Measurements from ENCODE around the gene RIMBP2.

DNA sequence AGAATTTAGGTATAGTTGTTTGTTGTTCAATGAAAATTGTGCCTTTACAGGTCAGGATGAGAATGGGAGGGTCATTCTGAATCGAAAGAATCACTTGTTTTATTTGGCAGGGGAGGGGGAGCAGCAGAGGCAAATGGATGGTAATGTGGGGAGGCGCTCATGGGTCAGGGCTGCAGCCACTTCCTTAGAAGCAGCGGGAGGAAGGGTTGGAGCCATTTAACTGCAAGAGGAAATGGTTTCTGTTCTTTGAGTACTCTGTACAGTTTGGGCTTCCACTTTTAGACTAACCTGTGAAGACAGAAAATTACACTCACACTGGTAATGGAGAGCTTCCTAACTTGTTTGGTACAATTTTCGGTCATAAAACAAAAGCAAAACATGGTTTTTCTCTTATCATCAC lies 321.2 kb downstream of the RIMBP2 start:
- TF ChIP-seq STAT1 (IDR thresholded peaks at IDR 0.05; ENCODE audit: unreplicated experiment) = no peak
- TF ChIP-seq, protein P1, sequence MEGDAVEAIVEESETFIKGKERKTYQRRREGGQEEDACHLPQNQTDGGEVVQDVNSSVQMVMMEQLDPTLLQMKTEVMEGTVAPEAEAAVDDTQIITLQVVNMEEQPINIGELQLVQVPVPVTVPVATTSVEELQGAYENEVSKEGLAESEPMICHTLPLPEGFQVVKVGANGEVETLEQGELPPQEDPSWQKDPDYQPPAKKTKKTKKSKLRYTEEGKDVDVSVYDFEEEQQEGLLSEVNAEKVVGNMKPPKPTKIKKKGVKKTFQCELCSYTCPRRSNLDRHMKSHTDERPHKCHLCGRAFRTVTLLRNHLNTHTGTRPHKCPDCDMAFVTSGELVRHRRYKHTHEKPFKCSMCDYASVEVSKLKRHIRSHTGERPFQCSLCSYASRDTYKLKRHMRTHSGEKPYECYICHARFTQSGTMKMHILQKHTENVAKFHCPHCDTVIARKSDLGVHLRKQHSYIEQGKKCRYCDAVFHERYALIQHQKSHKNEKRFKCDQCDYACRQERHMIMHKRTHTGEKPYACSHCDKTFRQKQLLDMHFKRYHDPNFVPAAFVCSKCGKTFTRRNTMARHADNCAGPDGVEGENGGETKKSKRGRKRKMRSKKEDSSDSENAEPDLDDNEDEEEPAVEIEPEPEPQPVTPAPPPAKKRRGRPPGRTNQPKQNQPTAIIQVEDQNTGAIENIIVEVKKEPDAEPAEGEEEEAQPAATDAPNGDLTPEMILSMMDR (conservative IDR thresholded peaks at IDR 0.05; ENCODE audit: low read depth in 2 of 2) = no peak
- no peak for TF ChIP-seq EZH2phosphoT487 (IDR thresholded peaks at IDR 0.05; ENCODE audit: unreplicated experiment)
- TF ChIP-seq EZH2 (IDR thresholded peaks at IDR 0.05; ENCODE audit: low read depth, unreplicated experiment) = no peak
- TF ChIP-seq, protein P2, sequence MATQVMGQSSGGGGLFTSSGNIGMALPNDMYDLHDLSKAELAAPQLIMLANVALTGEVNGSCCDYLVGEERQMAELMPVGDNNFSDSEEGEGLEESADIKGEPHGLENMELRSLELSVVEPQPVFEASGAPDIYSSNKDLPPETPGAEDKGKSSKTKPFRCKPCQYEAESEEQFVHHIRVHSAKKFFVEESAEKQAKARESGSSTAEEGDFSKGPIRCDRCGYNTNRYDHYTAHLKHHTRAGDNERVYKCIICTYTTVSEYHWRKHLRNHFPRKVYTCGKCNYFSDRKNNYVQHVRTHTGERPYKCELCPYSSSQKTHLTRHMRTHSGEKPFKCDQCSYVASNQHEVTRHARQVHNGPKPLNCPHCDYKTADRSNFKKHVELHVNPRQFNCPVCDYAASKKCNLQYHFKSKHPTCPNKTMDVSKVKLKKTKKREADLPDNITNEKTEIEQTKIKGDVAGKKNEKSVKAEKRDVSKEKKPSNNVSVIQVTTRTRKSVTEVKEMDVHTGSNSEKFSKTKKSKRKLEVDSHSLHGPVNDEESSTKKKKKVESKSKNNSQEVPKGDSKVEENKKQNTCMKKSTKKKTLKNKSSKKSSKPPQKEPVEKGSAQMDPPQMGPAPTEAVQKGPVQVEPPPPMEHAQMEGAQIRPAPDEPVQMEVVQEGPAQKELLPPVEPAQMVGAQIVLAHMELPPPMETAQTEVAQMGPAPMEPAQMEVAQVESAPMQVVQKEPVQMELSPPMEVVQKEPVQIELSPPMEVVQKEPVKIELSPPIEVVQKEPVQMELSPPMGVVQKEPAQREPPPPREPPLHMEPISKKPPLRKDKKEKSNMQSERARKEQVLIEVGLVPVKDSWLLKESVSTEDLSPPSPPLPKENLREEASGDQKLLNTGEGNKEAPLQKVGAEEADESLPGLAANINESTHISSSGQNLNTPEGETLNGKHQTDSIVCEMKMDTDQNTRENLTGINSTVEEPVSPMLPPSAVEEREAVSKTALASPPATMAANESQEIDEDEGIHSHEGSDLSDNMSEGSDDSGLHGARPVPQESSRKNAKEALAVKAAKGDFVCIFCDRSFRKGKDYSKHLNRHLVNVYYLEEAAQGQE (IDR thresholded peaks at IDR 0.05; ENCODE audit: unreplicated experiment) = no peak
